Measurements from ENCODE around the gene ARL16. TPM values are rescaled to one million over a fixed set of nuclear protein-coding genes. Genes with fewer than 3 reads are reported as not detected.

Gene ARL16
- total RNA-seq, 1 donor from 2014 or later, result 38.6 TPM

GRCh38 chr17:81715872-81716673 lies 32.5 kb upstream of the ARL16 start:
- no peaks in the 10 kb centered on the region for H3K27me3 ChIP-seq (ENCODE audit: insufficient read depth, low read length)
- no peak overlapping the region for H3K9ac ChIP-seq (ENCODE audit: low read length)
- H3K4me1 ChIP-seq (ENCODE audit: insufficient read depth, low read length), result peaks cover 22% of the 10 kb centered on the region
- no peaks in the 10 kb centered on the region for H3K36me3 ChIP-seq (ENCODE audit: insufficient read depth, low read length)
- no peaks in the 10 kb centered on the region for H3K9me3 ChIP-seq (ENCODE audit: insufficient read depth, low read depth, low read length)
- Mint-ChIP-seq H3K4me1 (ENCODE audit: low read depth, unreplicated experiment) (peaks cover 2% of the 10 kb centered on the region), H3K4me3 (ENCODE audit: unreplicated experiment) (no peak overlapping the region), H3K9me3 (ENCODE audit: unreplicated experiment) (no peaks in the 10 kb centered on the region), H3K27ac (ENCODE audit: unreplicated experiment) (no peak overlapping the region), H3K27me3 (ENCODE audit: low read depth, unreplicated experiment) (no peaks in the 10 kb centered on the region), H3K36me3 (ENCODE audit: low read depth, unreplicated experiment) (no peaks in the 10 kb centered on the region)
- DNase-seq (ENCODE audit: low read depth) (no peak), FAIRE-seq (no peak)
- H3K4me2 ChIP-seq (ENCODE audit: low read length), result no peak overlapping the region
- H3K4me3 ChIP-seq (ENCODE audit: insufficient read depth, low read depth, low read length), result no peak overlapping the region
- H2AFZ ChIP-seq (ENCODE audit: low read depth, low read length), result no peak overlapping the region
- no peak overlapping the region for H3K27ac ChIP-seq (ENCODE audit: low read depth, low read length)
- peaks cover 18% of the 10 kb centered on the region for H4K20me1 ChIP-seq (ENCODE audit: insufficient read depth, low read length)
- peaks cover 13% of the 10 kb centered on the region for H3K79me2 ChIP-seq (ENCODE audit: insufficient read depth, low read length)
- TF ChIP-seq EZH2 (IDR thresholded peaks at IDR 0.05; ENCODE audit: insufficient read depth, low read length) (no peak), CTCF (IDR thresholded peaks at IDR 0.05; ENCODE audit: insufficient read depth, low read depth, low read length) (no peak)

DNA sequence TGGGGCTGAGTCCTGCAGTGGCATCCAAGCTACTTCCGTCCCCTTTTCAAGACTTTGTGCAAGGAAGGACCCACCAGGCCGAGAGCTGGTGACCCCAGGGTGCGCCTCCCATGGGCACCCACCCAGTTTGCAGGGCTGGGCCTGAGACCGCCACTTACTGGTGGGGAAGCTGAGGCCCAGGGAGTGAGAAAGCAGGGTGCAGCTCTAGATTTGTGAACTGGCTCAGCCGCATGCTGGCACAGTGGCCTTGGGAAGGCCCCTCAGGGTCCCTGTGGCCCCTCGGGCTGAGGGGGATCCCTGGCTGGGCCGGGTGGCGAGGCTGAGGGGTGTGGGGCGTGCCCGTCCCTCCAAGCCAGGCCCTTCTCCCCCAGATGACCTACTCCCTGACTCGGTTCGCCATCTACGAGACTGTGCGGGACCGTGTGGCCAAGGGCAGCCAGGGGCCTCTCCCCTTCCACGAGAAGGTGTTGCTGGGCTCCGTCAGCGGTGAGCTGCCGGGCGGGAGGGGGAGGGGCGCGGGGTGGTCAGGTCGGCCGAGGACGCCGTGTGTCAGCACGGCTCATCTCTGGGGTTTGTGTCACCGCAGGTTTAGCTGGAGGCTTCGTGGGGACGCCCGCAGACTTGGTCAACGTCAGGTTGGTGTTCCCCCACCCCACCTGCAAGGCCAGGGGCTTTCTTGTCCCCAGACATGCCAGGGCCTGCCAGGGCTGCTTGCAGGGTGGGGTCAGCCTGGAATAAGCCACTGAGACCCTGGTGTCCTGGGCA lies 31.7 kb upstream of the ARL16 start:
- no peaks in the 10 kb centered on the region for H3K36me3 Mint-ChIP-seq (ENCODE audit: low read depth, unreplicated experiment)
- Histone ChIP-seq H3K9me3 (ENCODE audit: insufficient read depth, low read depth, low read length) (no peaks in the 10 kb centered on the region), H3K79me2 (ENCODE audit: insufficient read depth, low read length) (peaks cover 13% of the 10 kb centered on the region), H3K4me2 (ENCODE audit: low read length) (no peak overlapping the region), H3K4me3 (ENCODE audit: insufficient read depth, low read depth, low read length) (no peak overlapping the region), H2AFZ (ENCODE audit: low read depth, low read length) (no peak overlapping the region), H3K9ac (ENCODE audit: low read length) (no peak overlapping the region), H3K27me3 (ENCODE audit: insufficient read depth, low read length) (no peaks in the 10 kb centered on the region), H3K27ac (ENCODE audit: low read depth, low read length) (no peak overlapping the region), H3K36me3 (ENCODE audit: insufficient read depth, low read length) (no peaks in the 10 kb centered on the region), H4K20me1 (ENCODE audit: insufficient read depth, low read length) (peaks cover 20% of the 10 kb centered on the region), H3K4me1 (ENCODE audit: insufficient read depth, low read length) (peaks cover 30% of the 10 kb centered on the region)
- FAIRE-seq (no peak), DNase-seq (ENCODE audit: low read depth) (no peak)
- no peak overlapping the region for H3K4me3 Mint-ChIP-seq (ENCODE audit: unreplicated experiment)
- TF ChIP-seq CTCF (IDR thresholded peaks at IDR 0.05; ENCODE audit: insufficient read depth, low read depth, low read length), result no peak
- no peak for TF ChIP-seq EZH2 (IDR thresholded peaks at IDR 0.05; ENCODE audit: insufficient read depth, low read length)
- peaks cover 7% of the 10 kb centered on the region for H3K4me1 Mint-ChIP-seq (ENCODE audit: low read depth, unreplicated experiment)
- H3K27me3 Mint-ChIP-seq (ENCODE audit: low read depth, unreplicated experiment), result no peaks in the 10 kb centered on the region
- H3K27ac Mint-ChIP-seq (ENCODE audit: unreplicated experiment), result no peak overlapping the region
- H3K9me3 Mint-ChIP-seq (ENCODE audit: unreplicated experiment), result no peaks in the 10 kb centered on the region

All from astrocyte (in vitro differentiated cells and primary cell).